ENCODE results near the gene MIPEP. TPM values are rescaled to one million over a fixed set of nuclear protein-coding genes. Genes with fewer than 3 reads are reported as not detected.

MIPEP gene
- total and polyA plus RNA-seq, 10 of the 15 experiments (the other 5 are each of a cell fraction or from before 2014, with no cell fraction given) = 15.6 to 56.2 (median 29.8) TPM

DNA sequence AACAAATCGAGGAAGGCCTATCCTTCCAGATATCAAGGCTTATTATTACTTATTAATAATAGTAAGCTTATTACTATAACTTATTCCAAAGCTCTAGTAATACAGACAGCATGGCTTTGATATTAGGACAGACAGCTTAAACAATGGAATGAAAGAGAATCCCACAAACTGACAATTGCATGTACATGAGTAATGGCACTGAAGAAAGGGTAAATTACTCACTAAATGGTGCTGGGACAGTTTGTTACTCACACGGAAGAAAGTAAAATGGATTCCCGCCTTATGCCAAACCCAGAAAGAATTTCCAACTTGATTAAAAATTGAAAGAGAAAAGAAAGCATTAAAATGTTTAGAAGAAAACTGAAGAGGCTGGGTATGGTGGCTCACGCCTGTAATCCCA, 60.3 kb downstream of the MIPEP start:
- WGBS (ENCODE audit: insufficient coverage, insufficient replicate concordance, low lambda C conversion rate, missing lambda C conversion rate) = 84% methylated on average over 4 of the region's 4 CpGs
- no TSS peak for BruUV-seq (replicated peaks)
- Histone ChIP-seq H3K36me3 (ENCODE audit: control insufficient read depth in 2 of 2, insufficient read depth in 2 of 2, low read length in 1 of 2) (peaks cover 0 to 5% of the 10 kb centered on the region in 2 experiments; a peak in 1 of 4 replicates), H4K20me1 (ENCODE audit: control insufficient read depth, insufficient read depth) (no peaks in the 10 kb centered on the region), H3K9ac (ENCODE audit: control insufficient read depth, insufficient read depth, low read length) (no peak overlapping the region), H3K27me3 (replicated peaks in 1 of 2; ENCODE audit: control insufficient read depth in 2 of 2, insufficient read depth in 2 of 2, low read length in 1 of 2) (no peaks in the 10 kb centered on the region), H3K4me1 (ENCODE audit: control insufficient read depth, insufficient read depth, low read length) (no peaks in the 10 kb centered on the region), H3K4me3 (no peak overlapping the region), H3K9me3 (replicated peaks; ENCODE audit: control insufficient read depth, insufficient read depth, low read length) (peaks cover 6% of the 10 kb centered on the region), H3K27ac (ENCODE audit: control insufficient read depth, insufficient read depth) (no peak overlapping the region), H3K4me2 (ENCODE audit: control insufficient read depth, insufficient read depth) (no peak overlapping the region), H2AFZ (ENCODE audit: control insufficient read depth, low read depth, low read length) (no peak overlapping the region), H3K79me2 (ENCODE audit: control insufficient read depth, insufficient read depth, low read length) (no peaks in the 10 kb centered on the region)
- ChIA-PET POLR2A (no interaction called here), SMC1A (ENCODE audit: uncharacterized antibody, unreplicated experiment) (interaction anchor here (1.1 to 1.6 kb wide), 5 partner anchors 10 to 250 kb away, joined by 3 to 6 read pairs (median 3); no protein-coding TSS in a partner anchor), CTCF (interaction anchor here (1.6 kb wide), 1 partner anchor 18 kb away, joined by 4 read pairs; no protein-coding TSS in a partner anchor), RAD21 (ENCODE audit: unreplicated experiment) (no interaction called here)
- FAIRE-seq (no peak), ATAC-seq (no peak), DNase-seq (ENCODE audit: low read depth, low spot score) (no peak)
- in situ Hi-C loops (cut with MboI) (no loop called here), intact Hi-C loops (cut with micrococcal nuclease; ENCODE audit: unreplicated experiment) (no loop called here)
- no peak for TF ChIP-seq SUZ12 (IDR thresholded peaks at IDR 0.05; ENCODE audit: unreplicated experiment)
- TF ChIP-seq ZNF274 (IDR thresholded peaks at IDR 0.05; ENCODE audit: insufficient read depth, insufficient read length) = no peak
- no peak for TF ChIP-seq NFIC (IDR thresholded peaks at IDR 0.05; ENCODE audit: low read depth, low read length)
- TF ChIP-seq, protein P1, sequence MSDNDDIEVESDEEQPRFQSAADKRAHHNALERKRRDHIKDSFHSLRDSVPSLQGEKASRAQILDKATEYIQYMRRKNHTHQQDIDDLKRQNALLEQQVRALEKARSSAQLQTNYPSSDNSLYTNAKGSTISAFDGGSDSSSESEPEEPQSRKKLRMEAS (IDR thresholded peaks at IDR 0.05; ENCODE audit: low read depth, low read length) = no peak
- TF ChIP-seq EP300 (IDR thresholded peaks at IDR 0.05; ENCODE audit: borderline replicate concordance in 1 of 2, control insufficient read depth in 1 of 2, low read depth in 2 of 2, low read length in 2 of 2) = no peak
- no peak for TF ChIP-seq IRF4 (IDR thresholded peaks at IDR 0.05; ENCODE audit: low read depth, low read length)
- no peak for TF ChIP-seq RAD21 (IDR thresholded peaks at IDR 0.05; ENCODE audit: insufficient read depth, low read depth, low read length)
- TF ChIP-seq, protein P2, sequence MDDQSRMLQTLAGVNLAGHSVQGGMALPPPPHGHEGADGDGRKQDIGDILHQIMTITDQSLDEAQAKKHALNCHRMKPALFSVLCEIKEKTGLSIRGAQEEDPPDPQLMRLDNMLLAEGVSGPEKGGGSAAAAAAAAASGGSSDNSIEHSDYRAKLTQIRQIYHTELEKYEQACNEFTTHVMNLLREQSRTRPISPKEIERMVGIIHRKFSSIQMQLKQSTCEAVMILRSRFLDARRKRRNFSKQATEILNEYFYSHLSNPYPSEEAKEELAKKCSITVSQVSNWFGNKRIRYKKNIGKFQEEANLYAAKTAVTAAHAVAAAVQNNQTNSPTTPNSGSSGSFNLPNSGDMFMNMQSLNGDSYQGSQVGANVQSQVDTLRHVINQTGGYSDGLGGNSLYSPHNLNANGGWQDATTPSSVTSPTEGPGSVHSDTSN (IDR thresholded peaks at IDR 0.05; ENCODE audit: insufficient replicate concordance, low read depth, low read length) = no peak
- no peak for TF ChIP-seq ZNF24 (IDR thresholded peaks at IDR 0.05)
- no peak for TF ChIP-seq SUPT20H (IDR thresholded peaks at IDR 0.05; ENCODE audit: borderline replicate concordance, control insufficient read depth, low read depth, low read length)
- TF ChIP-seq CBX3 (IDR thresholded peaks at IDR 0.05; ENCODE audit: borderline replicate concordance, low read depth) = no peak
- no peak for TF ChIP-seq POLR2AphosphoS2 (IDR thresholded peaks at IDR 0.05; ENCODE audit: low read depth, low read length)
- no peak for TF ChIP-seq RBBP5 (conservative IDR thresholded peaks at IDR 0.05)
- TF ChIP-seq, protein P3, sequence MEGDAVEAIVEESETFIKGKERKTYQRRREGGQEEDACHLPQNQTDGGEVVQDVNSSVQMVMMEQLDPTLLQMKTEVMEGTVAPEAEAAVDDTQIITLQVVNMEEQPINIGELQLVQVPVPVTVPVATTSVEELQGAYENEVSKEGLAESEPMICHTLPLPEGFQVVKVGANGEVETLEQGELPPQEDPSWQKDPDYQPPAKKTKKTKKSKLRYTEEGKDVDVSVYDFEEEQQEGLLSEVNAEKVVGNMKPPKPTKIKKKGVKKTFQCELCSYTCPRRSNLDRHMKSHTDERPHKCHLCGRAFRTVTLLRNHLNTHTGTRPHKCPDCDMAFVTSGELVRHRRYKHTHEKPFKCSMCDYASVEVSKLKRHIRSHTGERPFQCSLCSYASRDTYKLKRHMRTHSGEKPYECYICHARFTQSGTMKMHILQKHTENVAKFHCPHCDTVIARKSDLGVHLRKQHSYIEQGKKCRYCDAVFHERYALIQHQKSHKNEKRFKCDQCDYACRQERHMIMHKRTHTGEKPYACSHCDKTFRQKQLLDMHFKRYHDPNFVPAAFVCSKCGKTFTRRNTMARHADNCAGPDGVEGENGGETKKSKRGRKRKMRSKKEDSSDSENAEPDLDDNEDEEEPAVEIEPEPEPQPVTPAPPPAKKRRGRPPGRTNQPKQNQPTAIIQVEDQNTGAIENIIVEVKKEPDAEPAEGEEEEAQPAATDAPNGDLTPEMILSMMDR (IDR thresholded peaks at IDR 0.05 in 2 of 3, conservative IDR thresholded peaks at IDR 0.05 in 1 of 3; ENCODE audit: control insufficient read depth in 2 of 3, extremely low read depth in 1 of 3, insufficient read depth in 1 of 3, low read depth in 3 of 3, low read length in 3 of 3) = no peak
- TF ChIP-seq, protein P4, sequence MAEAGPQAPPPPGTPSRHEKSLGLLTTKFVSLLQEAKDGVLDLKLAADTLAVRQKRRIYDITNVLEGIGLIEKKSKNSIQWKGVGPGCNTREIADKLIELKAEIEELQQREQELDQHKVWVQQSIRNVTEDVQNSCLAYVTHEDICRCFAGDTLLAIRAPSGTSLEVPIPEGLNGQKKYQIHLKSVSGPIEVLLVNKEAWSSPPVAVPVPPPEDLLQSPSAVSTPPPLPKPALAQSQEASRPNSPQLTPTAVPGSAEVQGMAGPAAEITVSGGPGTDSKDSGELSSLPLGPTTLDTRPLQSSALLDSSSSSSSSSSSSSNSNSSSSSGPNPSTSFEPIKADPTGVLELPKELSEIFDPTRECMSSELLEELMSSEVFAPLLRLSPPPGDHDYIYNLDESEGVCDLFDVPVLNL (IDR thresholded peaks at IDR 0.05; ENCODE audit: low read depth, low read length) = no peak
- TF ChIP-seq, protein P5, sequence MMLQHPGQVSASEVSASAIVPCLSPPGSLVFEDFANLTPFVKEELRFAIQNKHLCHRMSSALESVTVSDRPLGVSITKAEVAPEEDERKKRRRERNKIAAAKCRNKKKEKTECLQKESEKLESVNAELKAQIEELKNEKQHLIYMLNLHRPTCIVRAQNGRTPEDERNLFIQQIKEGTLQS (IDR thresholded peaks at IDR 0.05; ENCODE audit: borderline replicate concordance, extremely low read depth, low read depth, low read length) = no peak
- TF ChIP-seq, protein P6, sequence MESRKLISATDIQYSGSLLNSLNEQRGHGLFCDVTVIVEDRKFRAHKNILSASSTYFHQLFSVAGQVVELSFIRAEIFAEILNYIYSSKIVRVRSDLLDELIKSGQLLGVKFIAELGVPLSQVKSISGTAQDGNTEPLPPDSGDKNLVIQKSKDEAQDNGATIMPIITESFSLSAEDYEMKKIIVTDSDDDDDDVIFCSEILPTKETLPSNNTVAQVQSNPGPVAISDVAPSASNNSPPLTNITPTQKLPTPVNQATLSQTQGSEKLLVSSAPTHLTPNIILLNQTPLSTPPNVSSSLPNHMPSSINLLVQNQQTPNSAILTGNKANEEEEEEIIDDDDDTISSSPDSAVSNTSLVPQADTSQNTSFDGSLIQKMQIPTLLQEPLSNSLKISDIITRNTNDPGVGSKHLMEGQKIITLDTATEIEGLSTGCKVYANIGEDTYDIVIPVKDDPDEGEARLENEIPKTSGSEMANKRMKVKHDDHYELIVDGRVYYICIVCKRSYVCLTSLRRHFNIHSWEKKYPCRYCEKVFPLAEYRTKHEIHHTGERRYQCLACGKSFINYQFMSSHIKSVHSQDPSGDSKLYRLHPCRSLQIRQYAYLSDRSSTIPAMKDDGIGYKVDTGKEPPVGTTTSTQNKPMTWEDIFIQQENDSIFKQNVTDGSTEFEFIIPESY (IDR thresholded peaks at IDR 0.05) = no peak

Measured in GM12878 (cell line).